ENCODE results near the gene TTLL5. TPM values are rescaled to one million over a fixed set of nuclear protein-coding genes. Genes with fewer than 3 reads are reported as not detected.
A peak's percentile ranks its signal among the peaks of the same experiment; 100 is the strongest.

TTLL5 gene
- total and polyA plus RNA-seq, 2 of the 13 experiments (the other 11 are each of a cell fraction or from before 2014, with no cell fraction given), result 11.8 to 18.8 TPM

DNA sequence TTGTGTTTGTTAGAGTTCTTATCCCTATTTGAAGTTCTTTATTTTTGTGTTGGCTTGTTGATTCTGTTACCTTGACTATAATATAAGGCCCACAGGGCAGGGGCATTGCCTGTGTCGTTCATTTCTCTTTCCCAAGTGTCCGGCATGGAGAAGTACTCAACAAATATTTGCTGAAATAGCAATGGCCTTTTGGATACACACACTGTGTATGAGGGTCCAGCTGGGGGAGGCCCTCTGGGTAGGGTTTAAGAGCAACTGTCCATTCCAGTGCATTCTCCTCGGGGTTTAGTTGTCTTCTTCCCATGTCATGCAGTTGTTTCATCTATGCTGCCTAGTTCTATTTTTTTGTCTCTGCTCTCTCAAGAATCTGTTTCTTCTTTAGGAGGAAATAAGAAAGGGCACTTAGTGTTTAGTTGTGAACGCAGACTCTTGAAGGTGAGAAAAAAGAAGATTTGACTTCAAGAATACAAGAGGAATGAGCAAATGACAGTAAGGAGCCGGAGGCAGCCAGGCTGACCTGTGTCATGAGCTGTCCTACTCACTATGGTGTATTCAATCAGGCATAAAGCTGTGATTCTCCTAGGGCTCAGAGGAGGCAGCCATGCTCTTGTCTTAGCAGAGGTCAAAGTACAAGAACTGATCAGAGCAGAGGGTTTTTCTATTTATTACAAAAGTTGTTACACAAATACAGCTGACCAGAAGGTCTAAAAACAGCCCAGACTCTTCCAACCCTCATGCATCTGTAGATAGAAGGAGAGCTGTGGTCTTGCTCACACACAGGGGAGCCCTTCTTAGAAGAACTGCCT, 10.6 kb upstream of the TTLL5 start (continued):
- TF ChIP-seq HHEX (CRISPR knock-in tag; IDR thresholded peaks at IDR 0.05), result peak; percentile 34; the same call in 1 of the 2 replicates
- TF ChIP-seq LCORL (IDR thresholded peaks at IDR 0.05), result no peak
- TF ChIP-seq LCORL (CRISPR knock-in tag; IDR thresholded peaks at IDR 0.05), result peak; percentile 74
- TF ChIP-seq FOXO1 (CRISPR knock-in tag; IDR thresholded peaks at IDR 0.05), result peak; percentile 21; the same call in 1 of the 2 replicates
- TF ChIP-seq, protein P1, sequence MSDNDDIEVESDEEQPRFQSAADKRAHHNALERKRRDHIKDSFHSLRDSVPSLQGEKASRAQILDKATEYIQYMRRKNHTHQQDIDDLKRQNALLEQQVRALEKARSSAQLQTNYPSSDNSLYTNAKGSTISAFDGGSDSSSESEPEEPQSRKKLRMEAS (IDR thresholded peaks at IDR 0.05), result peak; percentile 44; the same call in 1 of the 2 replicates
- TF ChIP-seq HDAC1 (CRISPR knock-in tag; IDR thresholded peaks at IDR 0.05), result peak; percentile 56; the same call in 1 of the 2 replicates
- TF ChIP-seq NR2F1 (CRISPR knock-in tag; IDR thresholded peaks at IDR 0.05), result 0 out of 4 replicates have a peak, but pooled peaks of 1 of the 2 experiments have one; percentile 11
- peak; percentile 68 for TF ChIP-seq MED1 (CRISPR knock-in tag; IDR thresholded peaks at IDR 0.05)
- peak; percentile 75; the same call in 1 of the 2 replicates for TF ChIP-seq HNF4G (IDR thresholded peaks at IDR 0.05; ENCODE audit: borderline replicate concordance, low read depth, low read length)
- TF ChIP-seq HNF4G (CRISPR knock-in tag; IDR thresholded peaks at IDR 0.05; ENCODE audit: borderline replicate concordance, low read depth), result 0 out of 2 replicates have a peak, but pooled peaks have one; percentile 9
- 0 out of 2 replicates have a peak, but pooled peaks have one; percentile 16 for TF ChIP-seq MIXL1 (CRISPR knock-in tag; IDR thresholded peaks at IDR 0.05)
- TF ChIP-seq, protein P2, sequence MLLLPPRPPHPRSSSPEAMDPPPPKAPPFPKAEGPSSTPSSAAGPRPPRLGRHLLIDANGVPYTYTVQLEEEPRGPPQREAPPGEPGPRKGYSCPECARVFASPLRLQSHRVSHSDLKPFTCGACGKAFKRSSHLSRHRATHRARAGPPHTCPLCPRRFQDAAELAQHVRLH (CRISPR knock-in tag; IDR thresholded peaks at IDR 0.05; ENCODE audit: borderline replicate concordance, low read depth), result no peak
- no peak for TF ChIP-seq GABPB1 (CRISPR knock-in tag; IDR thresholded peaks at IDR 0.05)
- TF ChIP-seq YEATS4 (CRISPR knock-in tag; IDR thresholded peaks at IDR 0.05; ENCODE audit: borderline replicate concordance), result 0 out of 2 replicates have a peak, but pooled peaks have one; percentile 49
- peak; percentile 75 for TF ChIP-seq GATAD2A (CRISPR knock-in tag; IDR thresholded peaks at IDR 0.05)
- TF ChIP-seq, protein P3, sequence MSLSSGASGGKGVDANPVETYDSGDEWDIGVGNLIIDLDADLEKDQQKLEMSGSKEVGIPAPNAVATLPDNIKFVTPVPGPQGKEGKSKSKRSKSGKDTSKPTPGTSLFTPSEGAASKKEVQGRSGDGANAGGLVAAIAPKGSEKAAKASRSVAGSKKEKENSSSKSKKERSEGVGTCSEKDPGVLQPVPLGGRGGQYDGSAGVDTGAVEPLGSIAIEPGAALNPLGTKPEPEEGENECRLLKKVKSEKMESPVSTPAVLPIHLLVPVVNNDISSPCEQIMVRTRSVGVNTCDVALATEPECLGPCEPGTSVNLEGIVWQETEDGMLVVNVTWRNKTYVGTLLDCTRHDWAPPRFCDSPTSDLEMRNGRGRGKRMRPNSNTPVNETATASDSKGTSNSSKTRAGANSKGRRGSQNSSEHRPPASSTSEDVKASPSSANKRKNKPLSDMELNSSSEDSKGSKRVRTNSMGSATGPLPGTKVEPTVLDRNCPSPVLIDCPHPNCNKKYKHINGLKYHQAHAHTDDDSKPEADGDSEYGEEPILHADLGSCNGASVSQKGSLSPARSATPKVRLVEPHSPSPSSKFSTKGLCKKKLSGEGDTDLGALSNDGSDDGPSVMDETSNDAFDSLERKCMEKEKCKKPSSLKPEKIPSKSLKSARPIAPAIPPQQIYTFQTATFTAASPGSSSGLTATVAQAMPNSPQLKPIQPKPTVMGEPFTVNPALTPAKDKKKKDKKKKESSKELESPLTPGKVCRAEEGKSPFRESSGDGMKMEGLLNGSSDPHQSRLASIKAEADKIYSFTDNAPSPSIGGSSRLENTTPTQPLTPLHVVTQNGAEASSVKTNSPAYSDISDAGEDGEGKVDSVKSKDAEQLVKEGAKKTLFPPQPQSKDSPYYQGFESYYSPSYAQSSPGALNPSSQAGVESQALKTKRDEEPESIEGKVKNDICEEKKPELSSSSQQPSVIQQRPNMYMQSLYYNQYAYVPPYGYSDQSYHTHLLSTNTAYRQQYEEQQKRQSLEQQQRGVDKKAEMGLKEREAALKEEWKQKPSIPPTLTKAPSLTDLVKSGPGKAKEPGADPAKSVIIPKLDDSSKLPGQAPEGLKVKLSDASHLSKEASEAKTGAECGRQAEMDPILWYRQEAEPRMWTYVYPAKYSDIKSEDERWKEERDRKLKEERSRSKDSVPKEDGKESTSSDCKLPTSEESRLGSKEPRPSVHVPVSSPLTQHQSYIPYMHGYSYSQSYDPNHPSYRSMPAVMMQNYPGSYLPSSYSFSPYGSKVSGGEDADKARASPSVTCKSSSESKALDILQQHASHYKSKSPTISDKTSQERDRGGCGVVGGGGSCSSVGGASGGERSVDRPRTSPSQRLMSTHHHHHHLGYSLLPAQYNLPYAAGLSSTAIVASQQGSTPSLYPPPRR (CRISPR knock-in tag; IDR thresholded peaks at IDR 0.05; ENCODE audit: borderline replicate concordance), result peak; percentile 72
- TF ChIP-seq, protein P4, sequence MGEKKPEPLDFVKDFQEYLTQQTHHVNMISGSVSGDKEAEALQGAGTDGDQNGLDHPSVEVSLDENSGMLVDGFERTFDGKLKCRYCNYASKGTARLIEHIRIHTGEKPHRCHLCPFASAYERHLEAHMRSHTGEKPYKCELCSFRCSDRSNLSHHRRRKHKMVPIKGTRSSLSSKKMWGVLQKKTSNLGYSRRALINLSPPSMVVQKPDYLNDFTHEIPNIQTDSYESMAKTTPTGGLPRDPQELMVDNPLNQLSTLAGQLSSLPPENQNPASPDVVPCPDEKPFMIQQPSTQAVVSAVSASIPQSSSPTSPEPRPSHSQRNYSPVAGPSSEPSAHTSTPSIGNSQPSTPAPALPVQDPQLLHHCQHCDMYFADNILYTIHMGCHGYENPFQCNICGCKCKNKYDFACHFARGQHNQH (CRISPR knock-in tag; IDR thresholded peaks at IDR 0.05), result 0 out of 2 replicates have a peak, but pooled peaks have one; percentile 3
- peak; percentile 50; the same call in 1 of the 2 replicates for TF ChIP-seq ZNF607 (CRISPR knock-in tag; IDR thresholded peaks at IDR 0.05; ENCODE audit: borderline replicate concordance)
- TF ChIP-seq, protein P5, sequence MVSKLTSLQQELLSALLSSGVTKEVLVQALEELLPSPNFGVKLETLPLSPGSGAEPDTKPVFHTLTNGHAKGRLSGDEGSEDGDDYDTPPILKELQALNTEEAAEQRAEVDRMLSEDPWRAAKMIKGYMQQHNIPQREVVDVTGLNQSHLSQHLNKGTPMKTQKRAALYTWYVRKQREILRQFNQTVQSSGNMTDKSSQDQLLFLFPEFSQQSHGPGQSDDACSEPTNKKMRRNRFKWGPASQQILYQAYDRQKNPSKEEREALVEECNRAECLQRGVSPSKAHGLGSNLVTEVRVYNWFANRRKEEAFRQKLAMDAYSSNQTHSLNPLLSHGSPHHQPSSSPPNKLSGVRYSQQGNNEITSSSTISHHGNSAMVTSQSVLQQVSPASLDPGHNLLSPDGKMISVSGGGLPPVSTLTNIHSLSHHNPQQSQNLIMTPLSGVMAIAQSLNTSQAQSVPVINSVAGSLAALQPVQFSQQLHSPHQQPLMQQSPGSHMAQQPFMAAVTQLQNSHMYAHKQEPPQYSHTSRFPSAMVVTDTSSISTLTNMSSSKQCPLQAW (CRISPR knock-in tag; IDR thresholded peaks at IDR 0.05), result peak; percentile 55; the same call in 1 of the 2 replicates
- peak; percentile 72 for TF ChIP-seq ISL2 (CRISPR knock-in tag; IDR thresholded peaks at IDR 0.05)
- TF ChIP-seq, protein P6, sequence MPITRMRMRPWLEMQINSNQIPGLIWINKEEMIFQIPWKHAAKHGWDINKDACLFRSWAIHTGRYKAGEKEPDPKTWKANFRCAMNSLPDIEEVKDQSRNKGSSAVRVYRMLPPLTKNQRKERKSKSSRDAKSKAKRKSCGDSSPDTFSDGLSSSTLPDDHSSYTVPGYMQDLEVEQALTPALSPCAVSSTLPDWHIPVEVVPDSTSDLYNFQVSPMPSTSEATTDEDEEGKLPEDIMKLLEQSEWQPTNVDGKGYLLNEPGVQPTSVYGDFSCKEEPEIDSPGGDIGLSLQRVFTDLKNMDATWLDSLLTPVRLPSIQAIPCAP (CRISPR knock-in tag; IDR thresholded peaks at IDR 0.05; ENCODE audit: low read depth), result no peak
